ENCODE measurements around the gene RPS13. TPM values are rescaled to one million over a fixed set of nuclear protein-coding genes. Genes with fewer than 3 reads are reported as not detected.

Gene RPS13
- total RNA-seq, 2 experiments from 2014 or later = 1,540 to 1,911 TPM

DNA sequence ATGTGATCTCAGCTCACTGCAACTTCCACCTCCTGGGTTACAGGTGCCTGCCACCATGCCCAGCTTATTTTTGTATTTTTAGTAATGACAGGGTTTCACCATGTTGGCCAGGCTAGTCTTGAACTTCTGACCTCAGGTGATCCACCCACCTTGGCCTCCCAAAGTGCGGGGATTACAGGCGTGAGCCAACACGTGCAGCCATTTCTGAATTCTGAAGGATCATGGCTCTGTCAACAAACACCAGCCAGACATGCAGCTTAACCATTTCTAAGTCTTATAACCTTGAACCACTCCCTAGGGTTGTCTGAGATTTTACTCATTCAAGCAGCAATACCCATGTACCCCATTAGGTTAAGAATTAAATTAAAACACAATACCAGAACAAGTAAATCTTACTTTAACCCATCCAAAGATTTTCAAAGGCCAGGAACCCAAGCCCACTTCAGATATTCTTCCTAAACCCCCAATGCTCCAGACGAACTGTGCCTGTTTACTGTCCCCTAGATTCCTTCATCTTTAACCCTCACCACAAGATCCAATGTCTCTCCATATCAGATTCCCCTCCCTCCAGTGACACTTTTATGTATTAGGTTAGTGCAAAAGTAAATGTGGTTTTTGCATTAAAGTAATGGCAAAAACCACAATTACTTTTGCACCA, 4.0 kb downstream of the RPS13 start:
- Histone ChIP-seq H4K20me1 (ENCODE audit: insufficient read depth, low read length) (peaks cover 18% of the 10 kb centered on the region), H3K79me2 (ENCODE audit: insufficient read depth, low read depth, low read length) (peaks cover 39% of the 10 kb centered on the region), H3K4me1 (ENCODE audit: insufficient read depth, low read length, poor library complexity, severe bottlenecking) (peaks cover 18% of the 10 kb centered on the region), H3K9me2 (ENCODE audit: insufficient read depth, low read length) (no peaks in the 10 kb centered on the region), H3K36me3 (ENCODE audit: insufficient read depth, low read length) (peaks cover 51% of the 10 kb centered on the region), H3K4me3 (ENCODE audit: low read depth, low read length, poor library complexity, severe bottlenecking) (no peak overlapping the region), H3K4me2 (ENCODE audit: low read length) (no peak overlapping the region), H2AFZ (ENCODE audit: low read length) (no peak overlapping the region), H3K27ac (ENCODE audit: low read depth, low read length, poor library complexity, severe bottlenecking) (no peak overlapping the region), H3K9me3 (ENCODE audit: low read length) (no peaks in the 10 kb centered on the region)
- no TSS peak for BruUV-seq (replicated peaks)
- CTCF ChIA-PET (ENCODE audit: unreplicated experiment) = no interaction called here
- DNase-seq (ENCODE audit: low spot score) = no peak
- TF ChIP-seq, protein P1, sequence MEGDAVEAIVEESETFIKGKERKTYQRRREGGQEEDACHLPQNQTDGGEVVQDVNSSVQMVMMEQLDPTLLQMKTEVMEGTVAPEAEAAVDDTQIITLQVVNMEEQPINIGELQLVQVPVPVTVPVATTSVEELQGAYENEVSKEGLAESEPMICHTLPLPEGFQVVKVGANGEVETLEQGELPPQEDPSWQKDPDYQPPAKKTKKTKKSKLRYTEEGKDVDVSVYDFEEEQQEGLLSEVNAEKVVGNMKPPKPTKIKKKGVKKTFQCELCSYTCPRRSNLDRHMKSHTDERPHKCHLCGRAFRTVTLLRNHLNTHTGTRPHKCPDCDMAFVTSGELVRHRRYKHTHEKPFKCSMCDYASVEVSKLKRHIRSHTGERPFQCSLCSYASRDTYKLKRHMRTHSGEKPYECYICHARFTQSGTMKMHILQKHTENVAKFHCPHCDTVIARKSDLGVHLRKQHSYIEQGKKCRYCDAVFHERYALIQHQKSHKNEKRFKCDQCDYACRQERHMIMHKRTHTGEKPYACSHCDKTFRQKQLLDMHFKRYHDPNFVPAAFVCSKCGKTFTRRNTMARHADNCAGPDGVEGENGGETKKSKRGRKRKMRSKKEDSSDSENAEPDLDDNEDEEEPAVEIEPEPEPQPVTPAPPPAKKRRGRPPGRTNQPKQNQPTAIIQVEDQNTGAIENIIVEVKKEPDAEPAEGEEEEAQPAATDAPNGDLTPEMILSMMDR (conservative IDR thresholded peaks at IDR 0.05; ENCODE audit: low read length) = no peak
- TF ChIP-seq EZH2phosphoT487 (IDR thresholded peaks at IDR 0.05; ENCODE audit: borderline replicate concordance, low read depth, low read length) = no peak
- intact Hi-C loops (cut with micrococcal nuclease; ENCODE audit: unreplicated experiment) = no loop called here
- POLR2A ChIA-PET = no interaction called here

DNA sequence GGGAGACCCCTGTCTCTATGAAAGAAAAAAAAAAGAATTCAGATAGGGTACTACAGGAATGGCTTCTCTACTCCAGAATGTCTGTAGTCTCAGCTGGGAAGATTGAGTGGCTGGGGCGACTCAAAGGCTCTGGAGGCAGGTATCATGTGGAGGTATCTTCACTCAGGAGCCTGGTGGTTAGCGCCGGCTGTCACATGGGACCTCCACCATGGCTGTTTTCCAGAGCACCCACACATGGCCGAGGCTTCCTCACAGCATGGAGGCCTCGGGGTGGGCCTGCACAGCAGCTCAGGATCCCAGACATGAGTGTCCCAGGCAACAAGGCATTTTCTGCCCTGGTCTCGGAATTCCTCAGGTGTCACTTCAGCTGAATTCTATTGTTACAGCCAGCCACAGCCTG, 10.1 kb downstream of the RPS13 start:
- Histone ChIP-seq H3K9me3 (ENCODE audit: low read length) (no peaks in the 10 kb centered on the region), H2AFZ (ENCODE audit: low read length) (no peak overlapping the region), H3K36me3 (ENCODE audit: insufficient read depth, low read length) (peaks cover 4% of the 10 kb centered on the region; the same call in 1 of the 2 replicates), H3K4me2 (ENCODE audit: low read length) (no peak overlapping the region), H4K20me1 (ENCODE audit: insufficient read depth, low read length) (no peaks in the 10 kb centered on the region), H3K9me2 (ENCODE audit: insufficient read depth, low read length) (no peaks in the 10 kb centered on the region), H3K4me1 (ENCODE audit: insufficient read depth, low read length, poor library complexity, severe bottlenecking) (no peaks in the 10 kb centered on the region), H3K27ac (ENCODE audit: low read depth, low read length, poor library complexity, severe bottlenecking) (no peak overlapping the region), H3K79me2 (ENCODE audit: insufficient read depth, low read depth, low read length) (no peaks in the 10 kb centered on the region), H3K4me3 (ENCODE audit: low read depth, low read length, poor library complexity, severe bottlenecking) (no peak overlapping the region)
- POLR2A ChIA-PET = interaction anchor here (0.8 kb wide), 1 partner anchor 41 kb away, joined by 3 read pairs; no protein-coding TSS in a partner anchor
- no peak for DNase-seq (ENCODE audit: low spot score)
- CTCF ChIA-PET (ENCODE audit: unreplicated experiment) = no interaction called here
- intact Hi-C loops (cut with micrococcal nuclease; ENCODE audit: unreplicated experiment) = no loop called here
- BruUV-seq (replicated peaks) = no TSS peak
- TF ChIP-seq, protein P1 (conservative IDR thresholded peaks at IDR 0.05; ENCODE audit: low read length) = no peak
- TF ChIP-seq EZH2phosphoT487 (IDR thresholded peaks at IDR 0.05; ENCODE audit: borderline replicate concordance, low read depth, low read length) = no peak

GRCh38 chr11:17066691-17067090, 10.8 kb downstream of the RPS13 start:
- H3K36me3 ChIP-seq (ENCODE audit: insufficient read depth, low read length) = no peaks in the 10 kb centered on the region
- H3K79me2 ChIP-seq (ENCODE audit: insufficient read depth, low read depth, low read length) = no peaks in the 10 kb centered on the region
- no peak overlapping the region for H3K4me3 ChIP-seq (ENCODE audit: low read depth, low read length, poor library complexity, severe bottlenecking)
- POLR2A ChIA-PET = no interaction called here
- H3K27ac ChIP-seq (ENCODE audit: low read depth, low read length, poor library complexity, severe bottlenecking) = no peak overlapping the region
- H2AFZ ChIP-seq (ENCODE audit: low read length) = no peak overlapping the region
- intact Hi-C loops (cut with micrococcal nuclease; ENCODE audit: unreplicated experiment) = no loop called here
- CTCF ChIA-PET (ENCODE audit: unreplicated experiment) = no interaction called here
- no peaks in the 10 kb centered on the region for H3K4me1 ChIP-seq (ENCODE audit: insufficient read depth, low read length, poor library complexity, severe bottlenecking)
- BruUV-seq (replicated peaks) = no TSS peak
- no peaks in the 10 kb centered on the region for H3K9me3 ChIP-seq (ENCODE audit: low read length)
- DNase-seq (ENCODE audit: low spot score) = no peak
- no peaks in the 10 kb centered on the region for H3K9me2 ChIP-seq (ENCODE audit: insufficient read depth, low read length)
- no peaks in the 10 kb centered on the region for H4K20me1 ChIP-seq (ENCODE audit: insufficient read depth, low read length)
- no peak overlapping the region for H3K4me2 ChIP-seq (ENCODE audit: low read length)
- TF ChIP-seq, protein P1 (conservative IDR thresholded peaks at IDR 0.05; ENCODE audit: low read length) = no peak
- no peak for TF ChIP-seq EZH2phosphoT487 (IDR thresholded peaks at IDR 0.05; ENCODE audit: borderline replicate concordance, low read depth, low read length)
